RWPE1 (cell line): ENCODE measurements around the gene PKNOX1.
"Not testable (repeated sequence)": the region's sequence is repeated elsewhere in the genome, so short reads cannot be mapped to it uniquely, and the experiment has no call there.

Experiments used
- CTCF ChIA-PET: fragments of 350-600 bp; sonication (Branson Sonifier 250); formaldehyde crosslinking; extraction: SDS; loops from one replicate; lab custom pipeline; 2021; lab: Yijun Ruan, JAX
- POLR2A ChIA-PET: fragments of 400-600 bp; formaldehyde crosslinking; extraction: SDS; loops from one replicate; lab custom pipeline; 2020; ENCODE audit warnings: antibody characterized with exemption; ENCODE audit not compliant: low non-redundant PET; lab: Yijun Ruan, JAX
- DNase-seq: peaks from one replicate; pipeline ENCODE4 v3.0.0; 2012; ENCODE audit warnings: low spot score
- H3K27ac ChIP-seq: fragments of 450-650 bp; 2 replicates; pipeline ENCODE4 v1.5.1; 2017
- CTCF ChIP-seq: fragments of 450-650 bp; conservative IDR thresholded peaks from 2 replicates; pipeline ENCODE4 v1.5.1; 2017; ENCODE audit warnings: low read depth, mild to moderate bottlenecking

The PKNOX1 gene

GRCh38 chr21:43005635-43006034 lies 31.3 kb downstream of the PKNOX1 start:
- TF ChIP-seq CTCF, result no peak
- H3K27ac ChIP-seq, result no peak overlapping the region
- no peak for DNase-seq
- ChIA-PET POLR2A (no interaction called here), CTCF (no interaction called here)

GRCh38 chr21:43006051-43006873 lies 31.9 kb downstream of the PKNOX1 start:
- CTCF ChIA-PET, result interaction anchor here (0.6 kb wide), 1 partner anchor 74 kb away, joined by 5 read pairs; no protein-coding TSS in a partner anchor
- POLR2A ChIA-PET, DNase-seq, H3K27ac ChIP-seq: not testable (repeated sequence)

GRCh38 chr21:43006874-43007208 lies 32.5 kb downstream of the PKNOX1 start:
- no peak overlapping the region for H3K27ac ChIP-seq
- CTCF ChIA-PET, result interaction anchor here (0.6 kb wide), 1 partner anchor 75 kb away, joined by 5 read pairs; no protein-coding TSS in a partner anchor
- TF ChIP-seq CTCF, result no peak
- POLR2A ChIA-PET, result no interaction called here
- no peak for DNase-seq

GRCh38 chr21:43012596-43012995 lies 38.2 kb downstream of the PKNOX1 start:
- CTCF ChIA-PET, result no interaction called here
- POLR2A ChIA-PET, result no interaction called here
- 0 out of 2 replicates have a peak overlapping the region, but pooled peaks have one; percentile 19 for H3K27ac ChIP-seq
- DNase-seq, result peak; percentile 63
- no peak for TF ChIP-seq CTCF

- no peak for TF ChIP-seq CTCF
- ChIA-PET POLR2A (no interaction called here), CTCF (interaction anchor here (0.5 kb wide), 1 partner anchor 12 kb away, joined by 3 read pairs; no protein-coding TSS in a partner anchor)
- H3K27ac ChIP-seq, result 0 out of 2 replicates have a peak overlapping the region, but pooled peaks have one; percentile 17
- no peak for DNase-seq
Measured at GRCh38 chr21:43015906-43016540, 41.7 kb downstream of the PKNOX1 start.

- no peak overlapping the region for H3K27ac ChIP-seq
- CTCF ChIA-PET, result interaction anchor here (0.5 kb wide), 1 partner anchor 12 kb away, joined by 3 read pairs; no protein-coding TSS in a partner anchor
- POLR2A ChIA-PET, result no interaction called here
- no peak for DNase-seq
- TF ChIP-seq CTCF, result no peak
Measured at GRCh38 chr21:43016728-43017127, 42.4 kb downstream of the PKNOX1 start.

- H3K27ac ChIP-seq, result no peak overlapping the region; the same call in 1 of the 2 replicates
- POLR2A ChIA-PET, result interaction anchor here (0.6 to 0.7 kb wide), 2 partner anchors 126 to 893 kb away, joined by 3 to 7 read pairs; no protein-coding TSS in a partner anchor
- TF ChIP-seq CTCF, result no peak
- no peak for DNase-seq
- CTCF ChIA-PET, result no interaction called here
Measured at GRCh38 chr21:43018519-43018918, 44.2 kb downstream of the PKNOX1 start.
